ENCODE results near the gene ADH4.

The ADH4 gene

GRCh38 chr4:99078931-99079624 is 65.0 kb downstream of the ADH4 start:
- FAIRE-seq = no peak

- FAIRE-seq = no peak
Observed at GRCh38 chr4:99078336-99078735, 65.8 kb downstream of the ADH4 start.

- no peak for FAIRE-seq
Observed at GRCh38 chr4:99077177-99077576, 66.9 kb downstream of the ADH4 start.

DNA sequence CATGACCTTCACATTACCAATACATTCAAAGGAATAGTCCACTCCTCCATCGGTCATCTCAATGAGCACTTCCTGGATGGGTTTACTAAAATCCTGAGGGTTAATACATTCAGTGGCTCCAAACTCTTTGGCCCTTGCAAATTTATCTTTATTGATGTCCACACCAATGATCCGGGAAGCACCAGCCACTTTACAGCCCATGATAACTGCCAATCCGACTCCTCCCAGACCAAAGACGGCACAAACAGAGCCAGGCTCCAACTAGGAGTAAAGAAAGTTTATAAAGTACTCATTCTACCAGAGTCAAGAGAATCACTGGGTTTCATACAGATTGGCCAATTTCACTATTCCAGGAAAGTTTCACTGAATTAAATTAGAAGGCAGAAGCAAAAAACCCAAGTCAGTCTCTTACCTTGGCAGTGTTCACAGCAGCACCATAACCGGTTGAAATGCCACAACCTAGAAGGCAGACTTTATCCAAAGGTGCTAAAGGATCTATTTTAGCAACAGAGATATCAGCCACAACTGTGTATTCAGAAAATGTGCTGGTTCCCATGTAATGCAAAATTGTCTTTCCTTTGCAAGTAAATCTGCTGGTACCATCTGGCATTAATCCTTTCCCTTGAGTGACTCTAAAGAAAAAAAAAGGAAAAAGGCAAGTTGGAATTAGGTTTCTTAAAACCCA is 67.7 kb downstream of the ADH4 start:
- FAIRE-seq = no peak

- no peak for FAIRE-seq
Observed at GRCh38 chr4:99074816-99075215, 69.3 kb downstream of the ADH4 start.
